Keratinocyte (primary cell): ENCODE measurements around the gene CYP2R1.

Experiments
- CTCF ChIP-seq, 3 experiments: IDR thresholded peaks in 1 of 3; conservative IDR thresholded peaks in 1 of 3; optimal IDR thresholded peaks in 1 of 3; 2 replicates in 2 of 3; 3 replicates in 1 of 3; pipeline versions ENCODE3 to v1.5.1; 2011; ENCODE audit warnings: low read length in 3 of 3, mild to moderate bottlenecking in 3 of 3, moderate library complexity in 2 of 3, control low read depth in 1 of 3, inconsistent platforms in 1 of 3; ENCODE audit not compliant: insufficient read depth in 2 of 3; ENCODE audit errors: extremely low read depth in 1 of 3
- EZH2 ChIP-seq: IDR thresholded peaks from one replicate; pipeline ENCODE4 v1.6.1; 2012; ENCODE audit warnings: inconsistent platforms, mild to moderate bottlenecking, low read length, moderate library complexity

DNA sequence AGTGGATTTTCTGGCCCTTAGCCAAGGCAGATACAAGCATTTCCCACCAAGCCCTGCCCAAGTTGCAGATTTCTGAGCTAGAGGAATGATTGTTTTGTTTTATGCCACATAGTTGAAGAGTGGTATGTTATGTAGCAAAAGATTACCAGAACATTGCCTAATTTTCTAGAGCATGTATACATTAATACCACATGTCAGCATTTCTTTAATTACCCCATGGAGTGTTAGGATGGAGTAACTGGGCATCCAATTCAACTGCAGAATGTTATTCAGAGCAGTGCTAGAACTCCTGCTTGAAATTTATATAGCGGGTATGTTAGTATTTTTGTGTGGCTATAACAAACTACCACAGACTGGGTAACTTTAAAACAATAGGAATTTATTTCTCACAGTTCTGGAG is 24.4 kb upstream of the CYP2R1 start:
- TF ChIP-seq CTCF (optimal IDR thresholded peaks at IDR 0.05 in 1 of 3, IDR thresholded peaks at IDR 0.05 in 1 of 3, conservative IDR thresholded peaks at IDR 0.05 in 1 of 3; ENCODE audit: extremely low read depth in 1 of 3, insufficient read depth in 2 of 3, low read length in 3 of 3) (no peak), EZH2 (no peak)
